Activated CD4-positive, CD25-positive, alpha-beta regulatory T cell treated with anti-CD3 and anti-CD28 coated beads, Interleukin-2, amount 50 U/mL, for 72 hours (primary cell): ENCODE results near the gene BASP1.
"Not testable (repeated sequence)": the region's sequence is repeated elsewhere in the genome, so short reads cannot be mapped to it uniquely, and the experiment has no call there.

Source experiments
- DNase-seq: peaks from one replicate; pipeline ENCODE4 v3.0.0; 2021

BASP1 gene

GRCh38 chr5:17225520-17225919 is 8.1 kb downstream of the BASP1 start:
- DNase-seq, result no peak

GRCh38 chr5:17227868-17228267 is 10.4 kb downstream of the BASP1 start:
- DNase-seq, result no peak

DNA sequence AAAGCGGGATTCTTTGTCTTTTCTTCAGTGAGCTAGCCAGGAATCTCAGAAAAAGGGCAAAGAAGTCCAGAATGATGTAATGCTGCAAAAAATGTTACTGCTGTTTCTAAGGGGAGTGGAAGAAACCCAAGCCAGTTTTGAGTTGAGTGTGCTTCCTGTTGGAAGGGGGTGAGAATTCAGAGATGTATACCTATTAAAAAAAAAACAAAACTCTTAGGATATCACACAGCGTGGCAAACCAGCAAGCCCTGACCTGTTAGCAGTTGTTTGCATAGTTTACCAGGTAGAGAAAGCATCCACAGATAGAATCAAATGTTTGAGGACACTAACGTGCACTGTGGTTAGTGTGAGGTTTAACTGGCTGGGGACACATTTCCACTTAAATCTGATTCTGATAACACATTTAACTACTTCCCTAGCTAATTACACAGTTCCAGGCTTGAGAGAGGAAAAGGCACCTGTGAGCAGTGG is 11.4 kb downstream of the BASP1 start:
- DNase-seq, result no peak

DNA sequence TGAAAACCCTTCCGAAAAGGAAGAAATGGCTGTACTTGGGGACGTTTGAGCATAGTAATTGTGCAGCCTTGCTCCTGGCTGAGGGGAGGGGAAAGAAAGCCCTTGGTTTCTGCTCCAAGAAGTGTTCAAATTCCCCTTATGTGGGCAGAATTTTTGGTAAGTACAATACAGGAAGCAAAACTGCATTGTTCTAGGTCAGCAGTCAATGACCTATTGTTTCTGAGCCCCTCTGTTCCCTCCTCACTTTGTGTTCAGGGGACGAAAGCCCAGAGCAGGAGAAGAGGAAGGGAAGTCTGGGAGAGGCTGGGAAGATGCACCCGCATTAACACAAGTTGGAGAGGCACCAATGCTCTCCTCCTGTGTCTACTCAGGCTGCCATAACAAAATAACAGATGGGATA is 11.9 kb downstream of the BASP1 start:
- no peak for DNase-seq

DNA sequence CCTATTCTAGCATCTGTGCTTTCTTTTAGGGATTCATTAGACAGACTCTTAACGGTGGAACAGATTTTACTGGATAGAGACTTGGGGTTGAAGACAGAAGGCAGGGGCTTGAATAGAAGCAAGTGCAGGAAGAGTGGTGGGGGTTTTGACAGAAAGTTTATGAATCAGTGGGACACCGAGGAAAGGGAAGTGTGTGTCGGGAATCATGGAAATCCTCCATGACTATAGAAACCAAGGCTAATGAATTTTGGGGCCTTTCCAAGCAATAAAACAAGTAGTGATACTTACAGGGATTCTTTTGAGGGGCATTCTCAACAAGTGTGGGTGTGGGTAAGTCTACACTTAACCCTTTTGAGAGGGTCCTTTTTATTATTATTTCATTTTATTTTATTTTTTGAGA is 12.8 kb downstream of the BASP1 start:
- no peak for DNase-seq

DNA sequence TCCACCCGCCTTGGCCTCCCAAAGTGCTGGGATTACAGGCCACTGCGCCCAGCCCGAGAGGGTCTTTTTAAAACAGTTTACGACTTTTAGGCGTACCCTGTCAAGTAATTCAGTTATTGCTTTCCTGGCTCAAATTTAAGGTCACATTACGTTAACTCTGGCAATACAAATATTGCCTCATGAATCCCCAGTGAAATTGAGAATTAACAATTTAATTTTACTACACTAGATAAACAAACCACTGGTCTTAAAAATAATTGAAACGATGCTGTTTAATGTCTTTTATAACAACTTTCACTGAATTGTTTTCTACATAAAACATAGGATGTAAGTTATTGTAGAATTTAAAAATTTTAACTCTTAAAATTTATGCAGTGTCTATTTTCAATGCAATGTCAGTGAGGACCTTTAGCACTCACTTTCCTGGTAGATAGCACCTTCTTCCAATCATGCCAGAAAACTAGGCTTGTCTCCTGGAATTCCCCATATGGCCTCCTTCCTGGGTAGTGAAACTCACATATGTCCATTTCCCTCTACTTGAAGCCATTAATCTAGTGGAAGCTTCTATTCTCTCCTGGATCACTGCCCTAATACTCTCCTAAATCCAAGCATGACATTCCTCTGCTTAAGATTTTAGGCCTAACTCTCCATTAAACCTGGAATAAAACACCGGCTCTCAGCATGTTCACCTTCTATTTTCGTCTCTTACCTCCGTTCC is 13.5 kb downstream of the BASP1 start:
- DNase-seq, result no peak

- DNase-seq, result no peak
Observed at GRCh38 chr5:17232405-17232804, 15.0 kb downstream of the BASP1 start.

GRCh38 chr5:17233488-17233887 is 16.1 kb downstream of the BASP1 start:
- DNase-seq, result no peak

DNA sequence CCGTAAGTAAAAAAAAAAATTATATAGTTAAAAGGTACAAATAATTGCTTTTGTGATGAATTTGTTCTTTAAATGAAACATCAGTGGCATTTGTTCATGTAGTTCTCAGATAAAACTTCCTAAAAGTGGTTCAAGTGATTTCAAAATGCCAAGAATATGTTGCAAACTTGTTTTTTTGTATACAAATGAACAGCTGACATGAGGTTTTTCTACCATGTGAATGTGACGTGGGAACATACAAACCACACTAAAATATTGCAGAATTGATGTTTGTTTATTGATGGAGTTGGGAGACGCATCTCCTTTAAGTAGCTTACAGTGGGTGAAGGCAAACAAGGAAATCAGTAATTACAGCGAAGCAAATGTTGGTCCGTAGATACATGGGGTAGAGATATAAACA is 16.9 kb downstream of the BASP1 start:
- DNase-seq, result no peak

DNA sequence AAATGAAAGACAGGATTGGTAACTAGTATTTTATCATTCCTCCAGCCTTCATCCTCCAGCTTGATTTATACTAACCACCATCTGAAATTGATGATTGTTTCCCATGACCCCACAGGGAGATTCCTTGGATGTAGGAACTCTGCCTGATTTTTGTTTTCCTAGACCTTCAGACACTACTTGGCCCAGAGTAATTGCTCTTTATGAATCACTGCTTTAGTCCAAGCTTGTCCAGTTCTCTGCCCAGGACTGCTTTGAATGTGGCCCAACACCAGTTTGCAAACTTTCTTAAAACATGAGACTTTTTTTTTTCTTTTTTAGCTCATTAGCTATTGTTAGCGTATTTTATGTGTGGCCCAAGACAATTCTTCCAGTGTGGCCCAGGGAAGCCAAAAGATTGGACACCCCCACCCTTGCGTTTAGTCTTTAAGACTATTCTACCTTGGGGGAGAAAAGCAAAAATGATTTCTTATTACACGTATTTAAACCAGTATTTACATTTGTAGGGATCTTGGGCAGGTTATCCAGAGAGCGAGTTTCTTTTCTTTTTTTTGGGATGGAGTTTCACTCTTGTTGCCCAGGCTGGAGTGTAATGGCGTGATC is 18.4 kb downstream of the BASP1 start:
- no peak for DNase-seq

- no peak for DNase-seq
Observed at GRCh38 chr5:17238521-17239041, 21.1 kb downstream of the BASP1 start.

DNA sequence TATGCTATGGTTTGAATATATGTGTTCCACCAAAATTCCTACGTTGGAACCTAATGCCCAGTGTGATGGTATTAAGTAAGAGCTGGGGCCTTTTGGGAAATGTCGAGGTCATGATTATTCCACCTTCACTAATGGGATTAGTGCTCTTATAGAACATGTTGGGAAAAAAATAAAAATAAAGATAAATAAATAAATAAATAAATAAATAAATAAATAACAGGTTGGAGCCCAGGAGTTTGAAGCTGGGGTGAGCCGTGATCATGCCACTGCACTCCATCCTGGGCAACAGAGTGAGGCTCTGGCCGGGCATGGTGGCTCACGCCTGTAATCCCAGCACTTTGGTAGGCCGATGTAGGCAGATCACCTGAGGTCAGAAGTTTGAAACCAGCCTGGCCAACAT is 22.5 kb downstream of the BASP1 start:
- DNase-seq, result no peak

- no peak for DNase-seq
Observed at GRCh38 chr5:17240487-17240886, 23.1 kb downstream of the BASP1 start.

- DNase-seq, result no peak
Observed at GRCh38 chr5:17241635-17242034, 24.2 kb downstream of the BASP1 start.

GRCh38 chr5:17243287-17244063 is 26.0 kb downstream of the BASP1 start:
- no peak for DNase-seq

DNA sequence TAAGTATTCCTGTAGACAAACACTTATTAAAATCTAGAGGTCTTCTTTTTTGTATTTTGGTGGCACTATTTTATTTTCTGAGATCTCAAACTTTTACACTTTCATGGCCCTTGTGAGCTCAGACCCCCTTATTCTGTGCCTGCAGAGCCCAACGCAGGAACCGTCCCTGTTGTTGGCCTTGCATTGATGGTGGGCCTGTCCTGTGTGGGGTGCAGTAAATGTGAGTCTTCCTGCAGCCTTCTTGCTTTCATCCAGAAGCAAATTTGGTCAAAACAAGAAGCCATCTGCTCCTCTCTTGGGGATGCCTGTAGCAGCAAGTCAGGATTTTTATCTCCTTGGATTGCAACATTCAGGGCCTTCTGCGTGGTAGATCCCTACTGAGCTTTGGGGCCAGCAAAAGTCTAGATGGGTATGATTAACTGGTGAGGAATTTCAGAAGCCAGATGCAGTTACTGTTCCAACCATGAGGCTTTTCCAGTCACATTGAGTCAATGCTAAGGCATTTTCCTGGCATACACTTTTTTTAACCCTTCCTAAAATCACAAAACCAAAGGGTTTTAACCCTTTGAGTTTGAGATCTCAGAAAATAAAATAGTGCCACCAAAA is 31.7 kb downstream of the BASP1 start:
- no peak for DNase-seq

GRCh38 chr5:17249841-17250240 is 32.4 kb downstream of the BASP1 start:
- not testable (repeated sequence) for DNase-seq

DNA sequence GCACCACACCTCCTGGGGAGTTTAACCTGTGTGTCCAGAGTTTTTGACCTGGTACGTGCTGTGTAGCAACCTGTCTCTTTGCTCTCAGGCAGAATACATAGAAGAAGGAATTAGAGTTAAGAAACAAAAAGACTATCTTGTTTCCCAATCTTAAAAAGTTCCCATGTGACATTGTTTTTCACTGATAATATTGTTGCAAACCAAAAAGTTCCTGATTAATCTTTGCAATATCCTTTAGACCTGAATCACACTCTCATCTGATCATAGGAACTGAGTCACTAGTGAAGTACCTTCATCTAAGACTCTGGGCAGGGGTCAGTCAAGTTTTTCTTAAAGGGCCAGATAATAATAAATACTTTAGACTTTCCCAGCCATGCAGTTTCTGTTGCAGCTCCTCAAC is 35.1 kb downstream of the BASP1 start:
- DNase-seq, result no peak

GRCh38 chr5:17255471-17256021 is 38.1 kb downstream of the BASP1 start:
- no peak for DNase-seq

- no peak for DNase-seq
Observed at GRCh38 chr5:17256171-17256570, 38.7 kb downstream of the BASP1 start.

DNA sequence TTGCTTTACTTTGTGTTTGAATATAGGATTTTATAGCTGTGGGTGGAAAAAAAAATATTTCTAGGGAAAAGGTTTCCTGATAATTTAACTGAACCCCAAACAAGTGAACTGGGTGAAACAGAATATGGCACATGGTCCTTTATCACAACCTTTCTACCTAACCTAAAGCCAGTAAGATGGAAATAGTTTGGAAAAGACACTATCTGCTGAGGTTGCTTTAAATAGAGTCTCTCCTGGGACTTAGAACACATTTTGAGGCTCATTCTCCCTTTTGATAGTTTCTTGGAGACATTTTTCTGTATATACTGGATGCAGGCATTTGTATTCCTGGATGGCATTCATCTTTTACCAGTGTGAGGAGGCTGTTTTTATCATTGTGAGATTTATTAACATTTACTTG is 39.4 kb downstream of the BASP1 start:
- DNase-seq, result no peak

DNA sequence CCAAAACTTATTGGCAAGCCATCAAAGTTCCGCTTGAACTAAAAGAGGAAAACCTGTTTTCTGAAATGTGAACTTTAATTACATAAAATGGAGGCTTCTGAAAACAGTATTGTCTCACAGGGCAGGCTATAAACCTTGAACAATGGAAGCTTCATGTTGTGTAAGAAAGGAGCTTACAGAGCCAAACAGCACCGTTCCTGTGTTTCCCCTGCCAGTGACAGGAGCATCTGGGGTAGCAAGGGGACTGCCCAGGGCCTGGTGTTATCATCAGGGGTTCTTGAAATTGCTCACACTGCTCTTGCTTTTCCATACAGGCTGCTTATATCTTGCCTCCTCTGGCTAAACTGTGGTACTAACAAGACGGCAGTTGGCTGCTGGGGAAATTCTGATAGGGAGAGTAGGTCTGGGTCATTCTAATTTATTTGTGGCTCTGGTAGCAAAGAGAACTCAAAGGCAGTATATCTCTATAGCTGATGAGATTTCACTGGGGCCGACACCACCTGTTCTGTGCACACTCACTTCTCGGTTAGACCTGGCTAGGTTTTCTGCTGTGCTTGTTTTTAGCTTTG is 40.4 kb downstream of the BASP1 start:
- DNase-seq, result no peak

DNA sequence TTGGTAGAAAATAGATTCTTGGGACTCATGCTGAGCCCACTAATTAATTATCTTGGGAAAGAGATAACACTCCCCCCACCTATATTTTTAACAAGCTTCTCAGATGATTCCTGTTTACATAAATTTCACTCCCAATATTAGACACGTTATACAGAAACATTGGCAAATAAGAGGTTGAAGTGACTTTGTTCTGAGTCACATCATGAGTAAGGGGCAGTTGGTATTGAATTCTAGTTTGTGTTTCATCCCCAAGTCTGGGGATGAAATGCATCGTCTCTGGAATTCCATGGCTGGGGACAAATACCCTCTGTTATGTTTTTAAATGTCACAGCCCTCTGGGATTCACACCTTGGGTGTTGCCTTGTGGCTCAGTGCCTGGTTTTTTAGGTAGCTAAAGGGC is 41.0 kb downstream of the BASP1 start:
- DNase-seq, result no peak
